ENCODE data around the gene PSMA5. TPM values are rescaled to one million over a fixed set of nuclear protein-coding genes. Genes with fewer than 3 reads are reported as not detected.

PSMA5 gene
- total and polyA plus RNA-seq, 2 of the 4 experiments (the other 2 are of a cell fraction): 75.5 to 107 TPM

DNA sequence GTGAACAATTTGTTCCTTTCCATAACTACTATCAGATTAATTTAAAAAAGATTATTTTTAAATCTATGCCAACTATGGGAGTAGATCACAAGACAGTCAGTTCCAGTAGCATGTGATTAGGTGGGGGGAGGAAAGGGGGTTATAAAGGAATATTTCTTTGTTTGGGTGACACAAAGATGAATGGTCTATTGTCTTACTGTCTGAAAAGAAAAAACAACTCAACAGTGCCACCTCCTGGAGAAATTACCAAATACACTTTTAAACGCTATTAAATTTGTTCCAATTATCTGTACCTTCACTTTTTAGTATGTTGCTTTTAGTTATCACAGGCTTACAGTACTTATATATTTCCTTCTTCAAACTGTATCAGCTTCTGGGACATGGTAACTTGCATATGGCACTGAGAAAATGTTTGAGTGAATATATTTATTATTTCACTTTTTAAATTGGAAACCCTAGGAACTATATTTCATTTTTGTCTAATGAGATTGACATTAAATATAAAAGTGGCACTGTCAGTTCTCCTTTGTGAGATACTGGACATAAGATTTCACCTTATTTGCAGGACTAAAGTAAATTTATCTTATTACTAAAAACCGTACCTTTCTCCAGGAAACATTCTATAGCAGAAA, 26.8 kb downstream of the PSMA5 start:
- no peak overlapping the region for H2BK20ac ChIP-seq (ENCODE audit: low read depth, low read length)
- no peak overlapping the region for H2BK120ac ChIP-seq (ENCODE audit: low read depth, low read length)
- POLR2A ChIA-PET (ENCODE audit: unreplicated experiment): no interaction called here
- no peak overlapping the region for H3K56ac ChIP-seq (ENCODE audit: extremely low read depth, insufficient read depth, low read length)
- no TSS peak for BruUV-seq (replicated peaks)
- H3K18ac ChIP-seq (ENCODE audit: low read depth, low read length): no peak overlapping the region
- CTCF ChIA-PET: interaction anchor here (0.7 to 1.7 kb wide), 8 partner anchors 10 to 284 kb away, joined by 3 to 4 read pairs (median 3); partner anchors contain the start of gene PSMA5
- no peak overlapping the region for H2AK9ac ChIP-seq (replicated peaks; ENCODE audit: low read depth, low read length, poor library complexity)
- H4K91ac ChIP-seq (ENCODE audit: insufficient read depth, low read depth, low read length): no peak overlapping the region
- H3K4me3 ChIP-seq (ENCODE audit: insufficient read depth, low read depth, low read length): no peak overlapping the region
- ATAC-seq (ENCODE audit: low read depth): no peak
- peaks cover 9% of the 10 kb centered on the region for H3K4me1 ChIP-seq (ENCODE audit: control insufficient read depth, insufficient read depth, low read length)
- H3K9me1 ChIP-seq (ENCODE audit: insufficient read depth, low read length): peaks cover 10% of the 10 kb centered on the region
- no peak overlapping the region for H3K14ac ChIP-seq (replicated peaks; ENCODE audit: low read depth, low read length)
- no peaks in the 10 kb centered on the region for H4K20me1 ChIP-seq (ENCODE audit: insufficient read depth, low read length)
- no peak overlapping the region for H2BK15ac ChIP-seq (ENCODE audit: low read depth, low read length)
- no CpG with 5 or more reads among the region's 2 CpGs for WGBS, 2 experiments (ENCODE audit: extremely low coverage in 2 of 2, insufficient read length in 1 of 2)
- H2AFZ ChIP-seq (replicated peaks; ENCODE audit: low read length, poor library complexity): no peak overlapping the region
- H3K4ac ChIP-seq (ENCODE audit: low read depth, low read length): no peak overlapping the region
- TF ChIP-seq FOS (IDR thresholded peaks at IDR 0.05; ENCODE audit: low read depth, low read length) (no peak), SMC3 (IDR thresholded peaks at IDR 0.05; ENCODE audit: low read depth, low read length) (peak; percentile 83), BHLHE40 (IDR thresholded peaks at IDR 0.05; ENCODE audit: low read depth, low read length) (no peak), RAD21 (IDR thresholded peaks at IDR 0.05; ENCODE audit: low read length) (peak; percentile 78)
- TF ChIP-seq, protein P1, sequence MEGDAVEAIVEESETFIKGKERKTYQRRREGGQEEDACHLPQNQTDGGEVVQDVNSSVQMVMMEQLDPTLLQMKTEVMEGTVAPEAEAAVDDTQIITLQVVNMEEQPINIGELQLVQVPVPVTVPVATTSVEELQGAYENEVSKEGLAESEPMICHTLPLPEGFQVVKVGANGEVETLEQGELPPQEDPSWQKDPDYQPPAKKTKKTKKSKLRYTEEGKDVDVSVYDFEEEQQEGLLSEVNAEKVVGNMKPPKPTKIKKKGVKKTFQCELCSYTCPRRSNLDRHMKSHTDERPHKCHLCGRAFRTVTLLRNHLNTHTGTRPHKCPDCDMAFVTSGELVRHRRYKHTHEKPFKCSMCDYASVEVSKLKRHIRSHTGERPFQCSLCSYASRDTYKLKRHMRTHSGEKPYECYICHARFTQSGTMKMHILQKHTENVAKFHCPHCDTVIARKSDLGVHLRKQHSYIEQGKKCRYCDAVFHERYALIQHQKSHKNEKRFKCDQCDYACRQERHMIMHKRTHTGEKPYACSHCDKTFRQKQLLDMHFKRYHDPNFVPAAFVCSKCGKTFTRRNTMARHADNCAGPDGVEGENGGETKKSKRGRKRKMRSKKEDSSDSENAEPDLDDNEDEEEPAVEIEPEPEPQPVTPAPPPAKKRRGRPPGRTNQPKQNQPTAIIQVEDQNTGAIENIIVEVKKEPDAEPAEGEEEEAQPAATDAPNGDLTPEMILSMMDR (conservative IDR thresholded peaks at IDR 0.05; ENCODE audit: low read depth, low read length): peak; percentile 69
- H2AK5ac ChIP-seq (ENCODE audit: low read depth, low read length): no peak overlapping the region
- no peak overlapping the region for H4K8ac ChIP-seq (ENCODE audit: low read depth in 2 of 2, low read length in 2 of 2)
- DNase-seq: peak; percentile 59
- dilution Hi-C loops (cut with HindIII; ENCODE audit: low sequenced_read_pairs, unreplicated experiment) (no loop called here), intact Hi-C loops (cut with micrococcal nuclease) (loop anchor here (1.0 to 5.0 kb wide), 5 partner anchors 102 to 287 kb away; a partner anchor contains a TSS), in situ Hi-C loops (cut with MboI; ENCODE audit: low sequenced_read_pairs) (loop anchor here (5.0 kb wide), 1 partner anchor 122 kb away; no protein-coding TSS in a partner anchor)
- H3K9ac ChIP-seq (ENCODE audit: low read depth, low read length): no peak overlapping the region
- no peaks in the 10 kb centered on the region for H3K9me3 ChIP-seq (ENCODE audit: control insufficient read depth, insufficient read depth, low read length)
- no peak overlapping the region for H3K4me2 ChIP-seq (ENCODE audit: low read depth, low read length)
- H2BK5ac ChIP-seq (ENCODE audit: low read depth, low read length, poor library complexity, severe bottlenecking): no peak overlapping the region
- no peaks in the 10 kb centered on the region for H3K27me3 ChIP-seq (ENCODE audit: control insufficient read depth, insufficient read depth, low read length)
- H3K79me1 ChIP-seq (ENCODE audit: low read depth in 1 of 2, low read length in 2 of 2): peaks cover 3 to 35% of the 10 kb centered on the region in 2 experiments; a peak in 3 of 4 replicates
- no peak overlapping the region for H3K27ac ChIP-seq (ENCODE audit: insufficient read depth, low read length)
- H3K36me3 ChIP-seq (ENCODE audit: control insufficient read depth, insufficient read depth, low read length): peaks cover 8% of the 10 kb centered on the region
- H3K23ac ChIP-seq (ENCODE audit: low read depth, low read length): no peak overlapping the region
- no peak overlapping the region for H4K5ac ChIP-seq (ENCODE audit: low read depth, low read length)
